Fibroblast of pulmonary artery (primary cell): Measurements from ENCODE around the gene TSC2.
"Not testable (repeated sequence)": the region's sequence is repeated elsewhere in the genome, so short reads cannot be mapped to it uniquely, and the experiment has no call there.

Experiments
- DNase-seq: peaks from one replicate; pipeline ENCODE4 v3.0.0-alpha.2; 2010; ENCODE audit warnings: low read depth
- H3K4me3 ChIP-seq: replicated peaks from 2 replicates; pipeline ENCODE4 v1.5.1; 2011; ENCODE audit warnings: low read depth, mild to moderate bottlenecking, control low read depth, low read length, moderate library complexity
- CTCF ChIP-seq: IDR thresholded peaks from 2 replicates; pipeline ENCODE4 v1.5.1; 2011; ENCODE audit warnings: mild to moderate bottlenecking, control low read depth, low read length, inconsistent platforms; ENCODE audit errors: missing control alignments

Gene TSC2

GRCh38 chr16:2115591-2115973 is 67.8 kb downstream of the TSC2 start:
- no peak overlapping the region for H3K4me3 ChIP-seq
- no peak for TF ChIP-seq CTCF
- no peak for DNase-seq

- not testable (repeated sequence) for H3K4me3 ChIP-seq, DNase-seq
Measured at GRCh38 chr16:2116428-2116827, 68.6 kb downstream of the TSC2 start.

- not testable (repeated sequence) for H3K4me3 ChIP-seq
Measured at GRCh38 chr16:2117341-2117740, 69.6 kb downstream of the TSC2 start.

GRCh38 chr16:2117960-2118722 is 70.4 kb downstream of the TSC2 start:
- not testable (repeated sequence) for H3K4me3 ChIP-seq, DNase-seq

More at GRCh38 chr16:2117341-2117740, 69.6 kb downstream of the TSC2 start:
- not testable (repeated sequence) for DNase-seq

GRCh38 chr16:2121325-2121724 is 73.5 kb downstream of the TSC2 start:
- DNase-seq = peak; percentile 43
- peak; percentile 21 for TF ChIP-seq CTCF
- not testable (repeated sequence) for H3K4me3 ChIP-seq

GRCh38 chr16:2121853-2122252 is 74.1 kb downstream of the TSC2 start:
- no peak for DNase-seq
- no peak for TF ChIP-seq CTCF
- H3K4me3 ChIP-seq = no peak overlapping the region

GRCh38 chr16:2122429-2122828 is 74.6 kb downstream of the TSC2 start:
- TF ChIP-seq CTCF = no peak
- no peak for DNase-seq
- no peak overlapping the region for H3K4me3 ChIP-seq

GRCh38 chr16:2122934-2123683 is 75.3 kb downstream of the TSC2 start:
- DNase-seq, H3K4me3 ChIP-seq: not testable (repeated sequence)

GRCh38 chr16:2123706-2124376 is 76.1 kb downstream of the TSC2 start:
- not testable (repeated sequence) for DNase-seq, H3K4me3 ChIP-seq

- peak overlapping the region; percentile 37 for H3K4me3 ChIP-seq
- not testable (repeated sequence) for DNase-seq
Measured at GRCh38 chr16:2124377-2124693, 76.5 kb downstream of the TSC2 start.

GRCh38 chr16:2124694-2125444 is 77.1 kb downstream of the TSC2 start:
- DNase-seq = peak; percentile 75
- H3K4me3 ChIP-seq = peak overlapping the region; percentile 37

- DNase-seq, H3K4me3 ChIP-seq: not testable (repeated sequence)
Measured at GRCh38 chr16:2125609-2126008, 77.8 kb downstream of the TSC2 start.

- H3K4me3 ChIP-seq, DNase-seq: not testable (repeated sequence)
Measured at GRCh38 chr16:2126161-2126743, 78.5 kb downstream of the TSC2 start.
